Forelimb muscle (tissue), 1 donor: Measurements from ENCODE around the gene OSBPL9. TPM values are rescaled to one million over a fixed set of nuclear protein-coding genes. Genes with fewer than 3 reads are reported as not detected.
"Not testable (repeated sequence)": the region's sequence is repeated elsewhere in the genome, so short reads cannot be mapped to it uniquely, and the experiment has no call there.

ENCODE experiments used
- DNase-seq: peaks from one replicate; pipeline ENCODE4 v3.0.0-alpha.2; 2013; ENCODE audit warnings: low read depth
- polyA plus RNA-seq: library from polyadenylated mRNA; unstranded; fragments of 120-200 nt; gene quantifications from one replicate; pipeline ENCODE4 v1.2.1, GENCODE V29; 2013; ENCODE audit not compliant: insufficient read length

The OSBPL9 gene
- polyA plus RNA-seq, 1 donor = 57.8 TPM

DNA sequence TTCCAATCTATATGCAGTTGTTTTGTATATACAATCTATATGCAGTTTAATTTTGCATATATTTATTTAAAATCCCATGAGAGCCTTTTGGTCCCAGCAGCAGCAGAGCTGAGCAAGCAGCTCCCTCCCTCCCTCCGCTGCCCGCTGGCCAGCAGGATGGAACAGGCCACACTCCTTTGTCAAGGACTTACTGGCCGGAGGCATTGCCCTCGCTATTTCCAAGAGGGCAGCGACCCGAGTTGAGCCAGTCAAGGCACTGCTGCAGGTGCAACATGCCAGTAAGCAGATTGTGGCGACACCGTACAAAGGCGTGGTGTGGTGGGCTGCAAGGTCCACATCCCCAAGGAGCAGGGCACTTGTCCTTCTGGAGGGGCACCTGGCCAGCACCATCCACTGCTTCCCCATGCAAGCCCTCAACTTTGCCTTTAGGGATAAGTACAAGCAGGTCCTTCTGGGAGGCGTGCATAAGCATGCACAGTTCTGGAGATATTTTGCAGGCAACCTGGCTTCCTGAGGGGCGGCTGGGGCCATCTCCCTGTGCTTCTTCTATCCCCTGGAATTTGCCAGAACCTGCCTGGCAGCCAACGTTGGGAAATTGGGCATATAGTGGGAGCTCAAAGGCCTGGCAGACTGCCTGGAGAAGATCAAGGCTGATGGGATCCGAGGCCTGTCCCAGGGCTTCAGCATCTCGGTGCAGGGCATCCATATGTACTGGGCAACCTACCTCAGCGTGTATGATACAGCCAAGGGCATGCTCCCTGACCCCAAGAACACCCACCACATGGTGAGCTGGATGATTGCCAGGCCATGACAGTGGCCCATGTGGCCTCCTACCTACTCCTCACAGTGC, 92.2 kb downstream of the OSBPL9 start:
- no peak for DNase-seq

DNA sequence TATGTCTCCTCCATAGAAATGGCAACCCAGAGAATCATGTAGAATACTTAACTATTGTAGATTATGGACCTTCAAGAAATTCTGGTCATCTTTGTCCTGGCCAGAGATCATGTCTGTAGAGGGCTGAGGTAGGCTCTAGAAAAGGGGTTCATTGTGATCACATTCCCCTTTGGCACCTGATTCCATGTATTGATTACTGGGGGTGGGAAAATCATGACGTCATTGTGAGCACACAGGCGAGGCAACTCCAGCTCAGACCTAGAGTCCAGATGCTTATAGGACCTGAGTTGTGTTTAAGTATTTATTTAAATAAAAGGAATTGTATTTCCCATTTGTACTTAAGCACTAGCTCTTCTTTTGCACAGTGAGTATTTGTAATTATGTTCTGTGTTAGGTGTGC, 93.1 kb downstream of the OSBPL9 start:
- DNase-seq = no peak

DNA sequence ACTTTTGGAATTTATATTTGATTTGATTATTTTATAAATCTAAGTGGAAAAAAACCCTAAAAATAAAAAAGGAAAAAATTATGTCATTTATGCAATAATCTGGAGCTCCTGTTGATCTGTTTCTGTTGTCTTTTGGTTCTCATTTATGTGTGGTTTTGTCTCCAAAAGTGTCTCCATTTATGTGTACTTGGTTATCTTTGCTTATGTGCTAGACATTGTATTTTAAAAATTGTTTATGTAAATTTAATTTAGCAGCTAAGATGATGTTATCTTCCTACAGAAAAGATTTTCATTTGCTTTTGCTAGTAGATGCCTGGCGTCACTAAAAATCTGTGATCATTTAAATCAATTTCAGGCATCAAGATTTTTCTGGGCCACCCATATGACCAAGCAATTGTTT, 95.7 kb downstream of the OSBPL9 start:
- DNase-seq = no peak

DNA sequence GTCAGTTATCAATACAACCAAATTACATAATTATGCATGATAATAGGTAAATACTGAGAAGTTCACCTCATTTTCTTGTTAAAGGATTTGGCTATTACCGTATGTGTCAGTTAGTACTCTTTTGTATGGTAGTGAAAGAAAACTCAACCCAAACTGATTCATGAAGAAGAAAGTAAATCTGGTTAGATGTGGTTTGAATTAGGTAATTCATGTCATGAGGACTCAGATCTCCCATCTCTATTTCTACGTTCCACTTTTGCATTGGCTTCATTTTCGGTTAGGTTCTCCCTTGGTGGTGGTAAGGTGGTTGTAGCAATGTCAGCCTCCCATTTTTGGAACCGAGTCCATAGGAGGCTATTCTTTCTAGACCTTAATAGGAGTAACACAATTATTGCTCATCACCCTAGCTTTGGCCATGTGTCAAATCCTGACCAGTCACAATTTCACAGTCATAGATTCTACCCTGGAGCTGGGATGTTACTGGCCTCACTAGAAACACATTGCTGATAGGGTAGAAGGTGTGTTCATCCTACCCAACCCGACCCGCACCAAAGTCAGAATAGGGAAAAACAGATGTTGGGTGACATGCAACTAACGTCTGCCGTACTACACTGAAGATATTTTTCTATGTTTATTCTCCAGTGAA, 97.6 kb downstream of the OSBPL9 start:
- DNase-seq = no peak

DNA sequence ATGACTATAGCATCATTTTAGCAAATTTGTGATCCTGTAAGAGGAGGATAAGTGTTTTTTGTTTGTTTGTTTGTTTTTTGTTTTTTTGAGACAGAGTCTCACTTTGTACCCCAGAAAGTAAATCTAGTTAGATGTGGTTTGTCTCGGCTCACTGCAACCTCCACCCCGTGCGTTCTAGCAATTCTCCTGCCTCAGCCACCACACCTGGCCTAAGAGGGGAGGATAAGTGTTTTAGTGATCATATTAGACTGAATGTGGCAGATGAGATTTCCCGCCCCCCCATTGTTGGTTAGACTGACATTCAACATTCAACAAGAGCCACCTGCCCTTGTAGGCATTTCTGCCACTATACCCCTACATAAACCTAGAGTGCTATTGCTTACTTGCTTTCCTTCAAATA, 98.5 kb downstream of the OSBPL9 start:
- DNase-seq = no peak

DNA sequence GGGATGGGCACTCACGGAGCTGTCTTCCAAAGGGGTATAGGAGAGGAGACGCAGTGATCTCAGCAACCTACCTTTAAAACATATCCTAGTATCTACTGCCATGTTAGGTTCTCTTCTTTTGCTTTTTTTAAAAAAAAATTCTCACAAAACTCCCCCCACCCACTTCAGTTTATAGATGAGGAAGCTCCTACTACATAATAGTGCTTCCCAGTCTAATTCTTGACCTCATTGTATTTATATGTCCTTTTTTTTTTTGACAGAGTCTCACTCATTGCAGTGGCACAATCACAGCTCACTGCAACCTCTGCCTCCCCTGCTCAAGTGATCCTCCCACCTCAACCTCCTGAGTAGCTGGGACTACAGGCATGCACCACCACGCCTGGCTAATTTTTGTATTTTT, 99.9 kb downstream of the OSBPL9 start:
- no peak for DNase-seq

DNA sequence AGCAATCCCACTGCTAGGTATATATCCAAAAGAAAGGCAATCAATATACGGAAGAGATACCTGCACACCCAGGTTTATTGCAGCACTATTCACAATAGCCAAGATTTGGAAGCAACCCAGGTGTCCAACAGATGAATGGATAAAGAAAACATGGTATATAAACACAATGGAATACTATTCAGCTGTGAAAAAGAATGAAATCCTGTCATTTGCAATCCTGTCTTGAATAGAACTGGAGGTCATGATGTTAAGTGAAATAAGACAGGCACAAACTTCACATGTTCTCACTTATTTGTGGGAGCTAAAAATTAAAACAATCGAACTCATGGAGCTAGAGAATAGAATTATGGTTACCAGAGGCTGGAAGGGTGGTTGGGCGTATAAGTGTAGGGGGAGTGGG, 101.0 kb downstream of the OSBPL9 start:
- DNase-seq = no peak

DNA sequence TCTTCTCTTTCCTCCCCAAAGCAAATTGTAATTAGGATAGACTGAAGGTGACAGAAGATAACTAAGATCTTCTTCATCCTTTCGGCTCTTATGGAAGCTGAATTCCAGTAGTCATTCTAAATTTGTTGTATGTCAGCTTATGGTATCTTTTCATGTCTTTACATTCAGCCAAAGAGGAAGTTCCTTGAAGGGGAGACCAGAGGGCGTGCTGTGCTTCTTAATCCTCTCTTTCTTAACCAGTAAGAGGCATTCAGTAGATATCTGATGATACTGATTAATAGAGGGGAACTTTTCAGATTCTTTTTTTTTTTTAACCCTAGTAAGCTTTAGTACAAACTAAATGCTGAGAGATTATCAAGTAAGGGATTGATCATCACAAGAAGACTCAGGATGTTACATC, 102.3 kb downstream of the OSBPL9 start:
- DNase-seq = no peak

DNA sequence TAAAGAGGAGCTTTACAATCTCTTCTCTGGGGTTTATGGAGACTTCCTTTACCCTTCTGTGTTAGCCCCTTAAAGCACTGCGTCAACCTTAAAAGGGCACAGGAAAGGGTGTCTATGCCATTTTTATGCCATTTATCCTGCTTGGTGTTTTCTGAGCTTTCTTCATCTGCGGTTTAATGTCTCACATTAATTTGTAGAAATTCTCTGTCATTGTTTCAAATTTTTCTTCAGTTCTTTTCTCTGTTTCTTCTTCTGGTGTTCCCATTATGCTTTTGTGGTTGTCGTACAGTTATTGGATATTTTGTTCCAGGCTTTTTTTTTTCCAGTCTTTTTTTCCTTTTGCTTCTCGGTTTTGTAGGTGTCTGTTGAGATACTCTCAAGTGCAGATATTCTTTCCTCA, 107.9 kb downstream of the OSBPL9 start:
- no peak for DNase-seq

DNA sequence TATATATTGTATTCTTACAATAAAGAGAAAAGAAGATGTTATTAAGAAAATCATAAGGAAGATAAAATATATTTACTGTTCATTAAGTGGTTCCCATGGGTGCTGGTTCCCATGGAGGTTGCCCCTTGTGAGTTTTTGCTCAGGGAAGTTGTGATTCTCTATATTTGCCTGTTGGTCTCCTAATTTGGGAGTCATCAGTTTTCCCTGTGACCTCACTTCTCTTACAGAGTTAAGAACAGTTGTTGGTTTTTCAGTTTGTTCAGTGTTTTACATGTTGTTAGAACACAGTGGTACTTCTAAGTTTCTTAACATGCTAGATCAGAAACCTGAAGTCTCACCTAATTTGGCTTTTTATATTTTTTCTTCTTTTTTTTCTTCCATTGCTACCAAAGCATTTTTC, 109.2 kb downstream of the OSBPL9 start:
- DNase-seq = no peak

DNA sequence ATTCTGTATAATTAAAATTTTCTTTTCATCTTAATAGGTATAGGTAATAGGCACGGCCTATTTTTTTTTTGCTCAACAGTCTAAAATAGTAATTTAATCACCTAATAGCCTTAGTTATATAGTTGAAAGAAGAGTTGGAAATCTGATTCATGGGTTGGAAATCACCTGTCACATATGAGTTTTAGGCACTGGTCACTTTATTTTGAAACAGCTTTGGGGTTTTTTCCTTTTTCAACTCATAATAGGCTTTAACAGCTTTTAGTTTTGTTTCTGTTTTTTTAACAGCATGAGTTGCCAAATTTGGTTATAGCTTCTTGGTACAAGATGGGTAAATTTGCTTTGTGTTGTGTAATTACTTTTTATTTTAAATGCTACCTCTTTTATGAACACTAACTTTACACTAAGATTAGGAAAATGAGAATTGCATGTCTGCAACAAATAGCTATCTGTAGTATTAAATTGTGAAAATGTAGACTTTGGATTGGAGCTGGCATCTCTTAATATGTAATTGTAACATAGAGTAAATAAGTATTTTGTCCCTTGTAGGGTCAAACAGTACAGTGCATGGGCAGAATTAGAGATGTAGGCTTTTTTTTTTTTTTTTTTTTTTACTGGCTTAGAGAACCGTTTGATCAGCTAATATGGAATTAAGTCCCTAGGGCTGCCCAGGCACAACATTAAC, 109.8 kb downstream of the OSBPL9 start:
- no peak for DNase-seq

DNA sequence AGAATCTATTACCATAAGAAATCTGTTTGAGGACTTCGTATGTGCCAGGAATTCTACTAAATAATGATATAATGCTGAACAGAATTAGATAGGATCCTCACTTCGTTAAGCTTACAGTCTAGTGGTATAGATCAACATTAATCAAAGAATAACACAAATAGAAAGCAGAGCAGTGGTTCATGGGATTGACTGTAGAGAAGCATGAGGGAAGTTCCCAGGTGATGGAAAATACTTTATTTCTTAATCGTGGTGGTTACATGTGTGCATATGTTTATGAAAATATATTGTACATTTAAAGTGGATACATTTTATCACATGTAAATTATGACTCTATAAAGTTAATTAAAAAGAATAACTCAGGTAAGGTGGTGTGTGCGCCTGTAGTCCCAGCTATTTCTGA, 110.5 kb downstream of the OSBPL9 start:
- DNase-seq = no peak

DNA sequence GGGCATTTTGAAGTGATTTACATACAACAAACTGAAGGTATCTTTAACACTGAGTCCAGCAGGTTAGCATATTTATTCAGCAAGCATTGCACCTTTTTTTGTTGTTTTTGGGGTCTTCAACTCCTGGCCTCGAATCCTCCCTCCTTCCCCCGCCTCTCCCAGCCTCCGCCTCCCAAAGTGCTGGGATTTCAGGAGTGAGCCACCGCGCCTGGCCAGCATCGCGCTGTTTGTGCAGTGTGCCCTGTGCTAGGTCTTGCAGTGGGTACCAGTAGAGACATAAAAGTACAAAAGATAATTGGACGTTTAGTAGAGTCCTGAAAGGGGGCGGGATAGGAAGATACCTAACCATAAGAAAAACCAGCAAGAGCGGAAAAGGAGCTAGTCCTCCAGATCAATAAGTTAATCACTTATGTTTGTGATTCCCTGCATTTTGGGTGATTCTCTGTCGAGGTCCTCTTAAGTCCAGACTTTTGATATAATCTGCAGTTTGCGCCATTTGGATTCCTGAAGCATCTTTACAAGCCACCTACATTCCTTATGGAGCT, 111.8 kb downstream of the OSBPL9 start:
- DNase-seq = no peak

DNA sequence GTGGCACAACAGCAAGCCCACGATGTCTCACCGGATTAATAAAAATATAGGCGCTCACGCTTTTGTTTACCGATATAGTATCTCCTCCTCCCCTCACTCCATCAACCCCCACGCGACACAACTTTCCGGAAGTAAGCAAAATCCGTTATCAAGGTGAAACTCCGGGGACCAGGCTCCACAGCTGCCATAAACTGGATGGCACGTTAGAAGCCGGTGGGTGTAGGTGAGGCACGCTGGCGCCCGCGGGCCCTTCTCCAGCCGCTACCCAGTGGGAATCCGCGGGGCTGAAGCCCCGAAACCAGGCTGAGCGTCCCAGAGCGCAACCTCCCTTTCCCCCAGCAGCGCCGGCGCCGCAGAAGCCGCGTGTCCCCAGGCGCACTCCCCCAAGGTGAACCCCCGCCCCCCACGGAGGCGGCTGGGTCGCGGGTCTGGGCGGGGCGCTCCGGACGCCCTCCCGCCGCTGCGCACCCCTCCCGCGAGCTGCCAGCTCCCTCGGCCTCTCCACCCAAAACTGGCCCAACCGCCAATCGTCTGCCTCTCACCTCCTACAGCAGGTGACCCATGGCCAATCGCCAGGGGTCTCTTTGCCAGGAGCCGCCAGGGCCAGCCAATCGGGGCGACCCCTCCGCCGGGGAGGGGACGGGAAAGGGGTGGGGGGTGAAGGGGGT, 112.4 kb downstream of the OSBPL9 start:
- DNase-seq = no peak

DNA sequence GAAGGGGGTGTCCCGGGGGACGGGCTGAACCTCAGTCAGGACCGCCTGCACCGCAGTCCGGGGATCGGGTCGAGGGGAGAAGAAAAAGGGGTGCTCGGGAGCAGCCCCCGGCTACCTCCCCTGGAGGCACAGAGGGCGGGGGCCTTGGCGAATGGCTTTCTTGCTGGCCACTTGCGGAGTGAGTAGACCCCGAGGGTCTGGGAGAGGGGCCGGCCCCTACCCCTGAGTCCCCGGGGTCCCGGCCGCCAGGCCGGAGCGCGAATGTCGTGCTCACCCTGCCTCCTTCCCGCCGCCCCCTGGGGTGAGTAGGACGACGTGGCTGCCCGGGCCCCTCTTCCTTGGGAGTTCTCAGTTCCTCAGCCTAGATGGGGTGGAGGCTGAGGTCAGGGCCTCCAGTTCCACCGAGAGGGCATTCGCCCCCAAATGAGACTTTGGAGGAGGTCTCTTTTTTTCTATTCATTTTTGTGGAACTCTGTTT, 113.0 kb downstream of the OSBPL9 start:
- no peak for DNase-seq

DNA sequence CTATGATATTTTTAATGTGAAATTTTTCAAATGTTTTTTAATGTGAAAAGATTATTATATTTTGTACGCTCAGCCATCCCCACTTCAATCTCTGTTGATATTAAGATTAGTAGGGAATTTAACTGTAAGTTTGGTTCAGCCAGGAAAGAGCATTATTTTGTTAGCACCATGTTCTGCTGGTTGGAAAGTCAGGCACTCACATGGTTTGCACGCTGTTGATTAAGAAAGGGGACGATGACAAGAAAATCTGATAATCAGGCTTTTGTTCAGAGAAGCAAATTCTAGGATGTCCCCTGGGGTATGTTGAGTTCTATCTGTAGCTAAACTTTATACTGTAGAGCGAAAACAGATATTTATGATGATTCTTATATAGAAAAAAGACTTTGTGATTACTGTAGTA, 115.1 kb downstream of the OSBPL9 start:
- no peak for DNase-seq

DNA sequence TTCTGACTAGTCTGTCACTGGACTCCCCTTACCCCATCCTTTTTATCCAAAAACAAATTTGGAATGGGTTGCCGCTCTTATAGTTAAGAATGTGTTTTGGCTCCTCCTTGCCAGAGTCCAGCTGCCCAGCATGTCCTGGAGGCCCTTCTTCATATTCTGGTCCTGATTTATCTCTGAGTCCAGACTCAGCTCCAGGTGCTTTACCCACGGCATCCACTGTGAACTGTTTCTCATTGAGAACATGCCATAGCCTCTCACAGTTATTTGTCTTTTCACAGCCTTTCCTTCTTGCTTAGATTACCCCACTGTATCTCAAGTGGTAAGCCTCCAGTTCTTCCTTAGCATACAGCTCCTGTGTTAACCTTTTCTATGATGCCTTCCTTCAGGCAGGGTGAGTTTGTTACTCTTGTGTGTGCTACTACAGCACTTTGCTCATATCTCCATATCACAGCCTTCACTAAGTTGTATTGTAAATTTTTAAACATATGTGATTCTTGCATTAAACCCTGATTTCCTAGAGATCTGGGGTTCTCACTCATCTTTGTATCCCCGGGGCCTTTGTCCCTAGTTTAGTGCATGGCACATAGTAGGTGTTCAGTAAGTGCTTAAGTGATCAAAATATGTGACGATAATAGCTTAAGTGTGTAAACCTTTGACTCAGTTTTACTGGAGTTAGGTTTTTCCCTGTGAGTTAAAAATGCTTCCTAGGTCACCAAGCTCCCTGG, 116.0 kb downstream of the OSBPL9 start:
- DNase-seq = no peak

DNA sequence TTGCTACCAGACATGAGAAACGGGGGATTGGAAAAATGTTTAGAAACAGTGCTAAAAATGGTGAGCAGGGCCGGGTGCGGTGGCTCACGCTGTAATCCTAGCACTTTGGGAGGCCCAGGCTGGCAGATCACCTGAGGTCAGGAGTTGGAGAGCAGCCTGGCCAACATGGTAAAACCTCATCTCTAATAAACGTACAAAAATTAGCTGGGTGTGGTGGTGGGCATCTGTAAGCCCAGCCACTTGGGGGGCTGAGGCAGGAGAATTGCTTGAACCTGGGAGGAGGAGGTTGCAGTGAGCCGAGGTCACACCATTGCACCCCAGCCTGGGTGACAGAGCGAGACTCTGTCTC, 116.5 kb downstream of the OSBPL9 start:
- DNase-seq = not testable (repeated sequence)

DNA sequence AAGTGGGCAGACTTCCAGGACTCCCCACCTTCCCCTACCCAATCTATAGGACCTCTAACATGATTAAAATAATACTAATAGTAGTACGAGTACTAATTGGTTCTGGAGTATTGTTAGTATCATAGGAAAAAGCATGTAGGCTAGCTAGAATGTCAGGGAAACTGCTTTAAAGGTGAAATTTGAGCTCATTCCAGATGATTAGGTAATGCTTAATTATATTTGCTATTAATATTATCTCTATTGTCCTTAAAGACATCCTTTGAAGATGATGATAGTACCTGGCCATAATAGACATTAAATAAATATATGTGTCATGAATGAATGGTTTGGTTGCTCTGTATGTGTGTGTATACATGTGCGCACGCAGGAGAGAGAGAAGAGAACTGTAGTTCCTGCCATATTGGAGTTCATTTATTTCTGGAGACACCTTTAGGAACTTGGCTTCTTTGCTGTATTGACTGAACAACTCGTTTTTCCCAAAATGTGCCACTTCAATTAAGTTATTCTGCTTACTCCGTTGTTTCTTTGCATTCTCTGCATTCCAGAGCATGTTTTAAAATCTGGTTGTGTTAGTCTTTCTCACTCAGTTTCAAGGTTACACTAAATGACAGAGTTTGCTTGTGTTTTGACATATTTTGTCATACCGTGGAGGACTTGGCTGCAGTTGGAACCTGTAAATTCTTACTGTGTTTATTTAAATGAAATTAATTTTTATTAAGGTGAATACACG, 117.1 kb downstream of the OSBPL9 start:
- no peak for DNase-seq

DNA sequence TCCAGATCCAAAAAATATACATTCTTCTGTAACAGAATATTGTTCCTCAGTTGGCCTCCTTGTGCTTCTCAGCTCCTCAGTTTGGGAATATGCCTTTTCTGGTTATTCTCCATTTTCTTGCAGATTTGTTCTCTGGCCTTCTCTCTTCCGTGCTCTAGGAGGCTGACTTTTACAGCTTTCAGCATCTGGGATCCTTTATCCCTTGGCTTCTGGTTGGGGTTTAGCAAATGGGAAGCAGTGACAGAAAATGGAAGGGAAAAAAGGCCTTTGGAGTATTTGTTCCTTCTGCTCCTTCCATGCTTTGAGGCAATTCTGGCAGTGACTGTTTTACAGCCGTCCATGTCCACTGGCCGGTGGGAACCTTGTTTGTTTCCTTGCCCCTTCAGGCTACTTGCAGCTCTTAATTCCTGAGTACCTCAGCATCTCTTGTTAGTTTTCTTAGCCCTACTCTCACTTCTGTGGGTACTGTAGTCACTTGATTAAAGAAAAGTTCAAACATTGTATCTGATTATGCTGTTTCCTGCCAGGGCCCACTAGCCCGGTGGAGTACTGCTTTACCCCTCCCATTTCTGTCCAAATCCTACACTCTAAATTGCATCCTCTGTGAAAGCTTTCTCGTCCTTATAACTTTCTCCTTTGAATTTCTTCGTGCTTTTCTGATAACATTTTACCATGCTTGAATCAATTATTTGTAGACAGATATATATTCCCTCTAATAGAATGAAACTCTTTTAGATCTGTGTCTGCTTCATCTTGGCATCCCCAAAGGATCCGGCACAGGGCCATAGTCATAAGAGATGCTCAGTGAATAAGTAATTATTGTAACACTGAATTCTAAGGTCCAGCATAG, 118.2 kb downstream of the OSBPL9 start:
- DNase-seq = no peak
